Measurements from ENCODE around the gene PORCN. TPM values are rescaled to one million over a fixed set of nuclear protein-coding genes. Genes with fewer than 3 reads are reported as not detected.
A peak's percentile ranks its signal among the peaks of the same experiment; 100 is the strongest.

The PORCN gene
- total and polyA plus RNA-seq, 2 of the 13 experiments (the other 11 are each of a cell fraction or from before 2014, with no cell fraction given) = 3.9 to 5.8 TPM

DNA sequence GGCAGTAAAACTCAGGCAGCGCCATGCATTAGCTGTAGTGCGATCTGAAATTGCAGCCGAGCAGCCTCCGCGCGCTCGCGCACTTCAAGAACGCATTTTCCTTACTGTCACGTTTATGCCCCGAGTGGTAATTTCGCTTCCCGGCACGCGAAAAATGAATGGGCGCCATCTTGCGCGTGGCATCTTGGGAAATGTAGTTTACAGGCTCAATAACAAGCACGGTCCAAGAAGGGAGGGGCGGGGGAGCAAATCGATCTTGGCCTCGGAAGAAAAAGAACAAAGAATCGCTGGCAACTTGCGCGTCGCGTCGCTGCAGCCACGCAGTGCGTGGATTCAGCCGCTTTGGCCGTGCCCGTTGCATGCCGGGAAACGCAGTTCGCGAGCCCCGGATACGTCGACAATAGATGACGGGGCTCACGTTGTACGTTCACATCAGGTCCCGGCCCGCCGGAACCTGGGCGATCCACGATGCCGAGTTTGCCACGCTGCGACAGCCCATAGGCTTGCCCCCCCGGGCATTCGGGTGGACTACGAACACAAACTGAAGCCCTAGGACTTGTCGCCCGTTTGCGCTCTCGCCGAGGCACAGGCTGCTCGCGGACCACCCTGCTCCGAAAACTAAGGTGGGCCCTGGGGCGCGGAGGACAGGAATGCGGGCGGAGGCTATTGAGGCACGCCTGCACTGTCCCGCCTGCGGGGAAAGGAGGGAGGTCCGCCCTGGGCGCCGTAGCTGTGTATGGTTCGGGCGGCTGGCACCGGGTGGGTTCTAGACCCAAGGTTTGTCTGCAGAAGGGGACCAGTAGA lies 32.8 kb upstream of the PORCN start, which contains the start of gene FTSJ1 (continued):
- TF ChIP-seq, protein P1, sequence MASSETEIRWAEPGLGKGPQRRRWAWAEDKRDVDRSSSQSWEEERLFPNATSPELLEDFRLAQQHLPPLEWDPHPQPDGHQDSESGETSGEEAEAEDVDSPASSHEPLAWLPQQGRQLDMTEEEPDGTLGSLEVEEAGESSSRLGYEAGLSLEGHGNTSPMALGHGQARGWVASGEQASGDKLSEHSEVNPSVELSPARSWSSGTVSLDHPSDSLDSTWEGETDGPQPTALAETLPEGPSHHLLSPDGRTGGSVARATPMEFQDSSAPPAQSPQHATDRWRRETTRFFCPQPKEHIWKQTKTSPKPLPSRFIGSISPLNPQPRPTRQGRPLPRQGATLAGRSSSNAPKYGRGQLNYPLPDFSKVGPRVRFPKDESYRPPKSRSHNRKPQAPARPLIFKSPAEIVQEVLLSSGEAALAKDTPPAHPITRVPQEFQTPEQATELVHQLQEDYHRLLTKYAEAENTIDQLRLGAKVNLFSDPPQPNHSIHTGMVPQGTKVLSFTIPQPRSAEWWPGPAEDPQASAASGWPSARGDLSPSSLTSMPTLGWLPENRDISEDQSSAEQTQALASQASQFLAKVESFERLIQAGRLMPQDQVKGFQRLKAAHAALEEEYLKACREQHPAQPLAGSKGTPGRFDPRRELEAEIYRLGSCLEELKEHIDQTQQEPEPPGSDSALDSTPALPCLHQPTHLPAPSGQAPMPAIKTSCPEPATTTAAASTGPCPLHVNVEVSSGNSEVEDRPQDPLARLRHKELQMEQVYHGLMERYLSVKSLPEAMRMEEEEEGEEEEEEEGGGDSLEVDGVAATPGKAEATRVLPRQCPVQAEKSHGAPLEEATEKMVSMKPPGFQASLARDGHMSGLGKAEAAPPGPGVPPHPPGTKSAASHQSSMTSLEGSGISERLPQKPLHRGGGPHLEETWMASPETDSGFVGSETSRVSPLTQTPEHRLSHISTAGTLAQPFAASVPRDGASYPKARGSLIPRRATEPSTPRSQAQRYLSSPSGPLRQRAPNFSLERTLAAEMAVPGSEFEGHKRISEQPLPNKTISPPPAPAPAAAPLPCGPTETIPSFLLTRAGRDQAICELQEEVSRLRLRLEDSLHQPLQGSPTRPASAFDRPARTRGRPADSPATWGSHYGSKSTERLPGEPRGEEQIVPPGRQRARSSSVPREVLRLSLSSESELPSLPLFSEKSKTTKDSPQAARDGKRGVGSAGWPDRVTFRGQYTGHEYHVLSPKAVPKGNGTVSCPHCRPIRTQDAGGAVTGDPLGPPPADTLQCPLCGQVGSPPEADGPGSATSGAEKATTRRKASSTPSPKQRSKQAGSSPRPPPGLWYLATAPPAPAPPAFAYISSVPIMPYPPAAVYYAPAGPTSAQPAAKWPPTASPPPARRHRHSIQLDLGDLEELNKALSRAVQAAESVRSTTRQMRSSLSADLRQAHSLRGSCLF (CRISPR knock-in tag; IDR thresholded peaks at IDR 0.05; ENCODE audit: borderline replicate concordance) = no peak
- TF ChIP-seq, protein P2, sequence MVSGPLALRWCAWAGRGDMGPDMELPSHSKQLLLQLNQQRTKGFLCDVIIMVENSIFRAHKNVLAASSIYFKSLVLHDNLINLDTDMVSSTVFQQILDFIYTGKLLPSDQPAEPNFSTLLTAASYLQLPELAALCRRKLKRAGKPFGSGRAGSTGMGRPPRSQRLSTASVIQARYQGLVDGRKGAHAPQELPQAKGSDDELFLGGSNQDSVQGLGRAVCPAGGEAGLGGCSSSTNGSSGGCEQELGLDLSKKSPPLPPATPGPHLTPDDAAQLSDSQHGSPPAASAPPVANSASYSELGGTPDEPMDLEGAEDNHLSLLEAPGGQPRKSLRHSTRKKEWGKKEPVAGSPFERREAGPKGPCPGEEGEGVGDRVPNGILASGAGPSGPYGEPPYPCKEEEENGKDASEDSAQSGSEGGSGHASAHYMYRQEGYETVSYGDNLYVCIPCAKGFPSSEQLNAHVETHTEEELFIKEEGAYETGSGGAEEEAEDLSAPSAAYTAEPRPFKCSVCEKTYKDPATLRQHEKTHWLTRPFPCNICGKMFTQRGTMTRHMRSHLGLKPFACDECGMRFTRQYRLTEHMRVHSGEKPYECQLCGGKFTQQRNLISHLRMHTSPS (CRISPR knock-in tag; IDR thresholded peaks at IDR 0.05; ENCODE audit: low read depth) = peak; percentile 34; the same call in 1 of the 2 replicates
- TF ChIP-seq NFYC (CRISPR knock-in tag; IDR thresholded peaks at IDR 0.05) (peak; percentile 42; the same call in 1 of the 2 replicates), YEATS2 (CRISPR knock-in tag; IDR thresholded peaks at IDR 0.05; ENCODE audit: borderline replicate concordance) (peak; percentile 73; the same call in 1 of the 2 replicates), HDAC6 (IDR thresholded peaks at IDR 0.05; ENCODE audit: low read depth, low read length) (no peak), ZNF761 (CRISPR knock-in tag; conservative IDR thresholded peaks at IDR 0.05) (no peak), RAD51 (IDR thresholded peaks at IDR 0.05; ENCODE audit: borderline replicate concordance) (no peak), MBD4 (IDR thresholded peaks at IDR 0.05; ENCODE audit: borderline replicate concordance, low read length) (no peak), ZNF17 (CRISPR knock-in tag; IDR thresholded peaks at IDR 0.05) (no peak), FOSL2 (CRISPR knock-in tag; IDR thresholded peaks at IDR 0.05) (no peak; the same call in 1 of the 2 replicates)
- TF ChIP-seq, protein P3, sequence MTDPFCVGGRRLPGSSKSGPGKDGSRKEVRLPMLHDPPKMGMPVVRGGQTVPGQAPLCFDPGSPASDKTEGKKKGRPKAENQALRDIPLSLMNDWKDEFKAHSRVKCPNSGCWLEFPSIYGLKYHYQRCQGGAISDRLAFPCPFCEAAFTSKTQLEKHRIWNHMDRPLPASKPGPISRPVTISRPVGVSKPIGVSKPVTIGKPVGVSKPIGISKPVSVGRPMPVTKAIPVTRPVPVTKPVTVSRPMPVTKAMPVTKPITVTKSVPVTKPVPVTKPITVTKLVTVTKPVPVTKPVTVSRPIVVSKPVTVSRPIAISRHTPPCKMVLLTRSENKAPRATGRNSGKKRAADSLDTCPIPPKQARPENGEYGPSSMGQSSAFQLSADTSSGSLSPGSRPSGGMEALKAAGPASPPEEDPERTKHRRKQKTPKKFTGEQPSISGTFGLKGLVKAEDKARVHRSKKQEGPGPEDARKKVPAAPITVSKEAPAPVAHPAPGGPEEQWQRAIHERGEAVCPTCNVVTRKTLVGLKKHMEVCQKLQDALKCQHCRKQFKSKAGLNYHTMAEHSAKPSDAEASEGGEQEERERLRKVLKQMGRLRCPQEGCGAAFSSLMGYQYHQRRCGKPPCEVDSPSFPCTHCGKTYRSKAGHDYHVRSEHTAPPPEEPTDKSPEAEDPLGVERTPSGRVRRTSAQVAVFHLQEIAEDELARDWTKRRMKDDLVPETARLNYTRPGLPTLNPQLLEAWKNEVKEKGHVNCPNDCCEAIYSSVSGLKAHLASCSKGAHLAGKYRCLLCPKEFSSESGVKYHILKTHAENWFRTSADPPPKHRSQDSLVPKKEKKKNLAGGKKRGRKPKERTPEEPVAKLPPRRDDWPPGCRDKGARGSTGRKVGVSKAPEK (CRISPR knock-in tag; IDR thresholded peaks at IDR 0.05; ENCODE audit: borderline replicate concordance) = no peak
- TF ChIP-seq, protein P4, sequence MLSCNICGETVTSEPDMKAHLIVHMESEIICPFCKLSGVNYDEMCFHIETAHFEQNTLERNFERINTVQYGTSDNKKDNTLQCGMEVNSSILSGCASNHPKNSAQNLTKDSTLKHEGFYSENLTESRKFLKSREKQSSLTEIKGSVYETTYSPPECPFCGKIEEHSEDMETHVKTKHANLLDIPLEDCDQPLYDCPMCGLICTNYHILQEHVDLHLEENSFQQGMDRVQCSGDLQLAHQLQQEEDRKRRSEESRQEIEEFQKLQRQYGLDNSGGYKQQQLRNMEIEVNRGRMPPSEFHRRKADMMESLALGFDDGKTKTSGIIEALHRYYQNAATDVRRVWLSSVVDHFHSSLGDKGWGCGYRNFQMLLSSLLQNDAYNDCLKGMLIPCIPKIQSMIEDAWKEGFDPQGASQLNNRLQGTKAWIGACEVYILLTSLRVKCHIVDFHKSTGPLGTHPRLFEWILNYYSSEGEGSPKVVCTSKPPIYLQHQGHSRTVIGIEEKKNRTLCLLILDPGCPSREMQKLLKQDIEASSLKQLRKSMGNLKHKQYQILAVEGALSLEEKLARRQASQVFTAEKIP (CRISPR knock-in tag; IDR thresholded peaks at IDR 0.05; ENCODE audit: borderline replicate concordance) = no peak
- TF ChIP-seq, protein P5, sequence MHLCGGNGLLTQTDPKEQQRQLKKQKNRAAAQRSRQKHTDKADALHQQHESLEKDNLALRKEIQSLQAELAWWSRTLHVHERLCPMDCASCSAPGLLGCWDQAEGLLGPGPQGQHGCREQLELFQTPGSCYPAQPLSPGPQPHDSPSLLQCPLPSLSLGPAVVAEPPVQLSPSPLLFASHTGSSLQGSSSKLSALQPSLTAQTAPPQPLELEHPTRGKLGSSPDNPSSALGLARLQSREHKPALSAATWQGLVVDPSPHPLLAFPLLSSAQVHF (CRISPR knock-in tag; IDR thresholded peaks at IDR 0.05) = no peak
- TF ChIP-seq, protein P6, sequence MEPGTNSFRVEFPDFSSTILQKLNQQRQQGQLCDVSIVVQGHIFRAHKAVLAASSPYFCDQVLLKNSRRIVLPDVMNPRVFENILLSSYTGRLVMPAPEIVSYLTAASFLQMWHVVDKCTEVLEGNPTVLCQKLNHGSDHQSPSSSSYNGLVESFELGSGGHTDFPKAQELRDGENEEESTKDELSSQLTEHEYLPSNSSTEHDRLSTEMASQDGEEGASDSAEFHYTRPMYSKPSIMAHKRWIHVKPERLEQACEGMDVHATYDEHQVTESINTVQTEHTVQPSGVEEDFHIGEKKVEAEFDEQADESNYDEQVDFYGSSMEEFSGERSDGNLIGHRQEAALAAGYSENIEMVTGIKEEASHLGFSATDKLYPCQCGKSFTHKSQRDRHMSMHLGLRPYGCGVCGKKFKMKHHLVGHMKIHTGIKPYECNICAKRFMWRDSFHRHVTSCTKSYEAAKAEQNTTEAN (CRISPR knock-in tag; conservative IDR thresholded peaks at IDR 0.05) = no peak

Measured in HepG2 (cell line).